ENCODE data around the gene TMEM234.

GRCh38 chr1:32247452-32247851, 25.3 kb upstream of the TMEM234 start:
- no peak for TF ChIP-seq CTCF (IDR thresholded peaks at IDR 0.05)
- TF ChIP-seq POLR2A (IDR thresholded peaks at IDR 0.05), result no peak
- TF ChIP-seq EP300 (IDR thresholded peaks at IDR 0.05), result no peak
- TF ChIP-seq POLR2AphosphoS5 (IDR thresholded peaks at IDR 0.05), result no peak
